GM12892 (cell line): Measurements from ENCODE around the gene PRPF19.

ENCODE experiments used
- DNase-seq: peaks from one replicate; pipeline ENCODE4 v3.0.0; 2011; ENCODE audit not compliant: insufficient read length
- FAIRE-seq: peaks from 2 replicates; lab custom pipeline; 2011; peaks lifted over from hg19 to GRCh38; lab: Jason Lieb, UNC
- POLR2A ChIP-seq: IDR thresholded peaks from 2 replicates; pipeline ENCODE4 v1.6.1; 2011; ENCODE audit warnings: low read depth, low read length, control low read depth
- POLR2AphosphoS5 ChIP-seq: IDR thresholded peaks from 2 replicates; pipeline ENCODE4 v1.6.1; 2011; ENCODE audit warnings: low read depth, low read length, control low read depth
- TAF1 ChIP-seq: IDR thresholded peaks from 2 replicates; pipeline ENCODE4 v1.6.1; 2011; ENCODE audit warnings: low read depth, mild to moderate bottlenecking, control low read depth, low read length, borderline replicate concordance

PRPF19 gene

GRCh38 chr11:60919956-60920355 lies 13.6 kb upstream of the PRPF19 start:
- DNase-seq (no peak), FAIRE-seq (no peak)
- TF ChIP-seq POLR2AphosphoS5, result no peak
- no peak for TF ChIP-seq POLR2A
- no peak for TF ChIP-seq TAF1

GRCh38 chr11:60919320-60919719 lies 12.9 kb upstream of the PRPF19 start:
- FAIRE-seq, result no peak
- no peak for DNase-seq
- TF ChIP-seq POLR2A (no peak), TAF1 (no peak), POLR2AphosphoS5 (no peak)

- DNase-seq, result no peak
- FAIRE-seq, result no peak
Observed at GRCh38 chr11:60918939-60919265, 12.5 kb upstream of the PRPF19 start.

DNA sequence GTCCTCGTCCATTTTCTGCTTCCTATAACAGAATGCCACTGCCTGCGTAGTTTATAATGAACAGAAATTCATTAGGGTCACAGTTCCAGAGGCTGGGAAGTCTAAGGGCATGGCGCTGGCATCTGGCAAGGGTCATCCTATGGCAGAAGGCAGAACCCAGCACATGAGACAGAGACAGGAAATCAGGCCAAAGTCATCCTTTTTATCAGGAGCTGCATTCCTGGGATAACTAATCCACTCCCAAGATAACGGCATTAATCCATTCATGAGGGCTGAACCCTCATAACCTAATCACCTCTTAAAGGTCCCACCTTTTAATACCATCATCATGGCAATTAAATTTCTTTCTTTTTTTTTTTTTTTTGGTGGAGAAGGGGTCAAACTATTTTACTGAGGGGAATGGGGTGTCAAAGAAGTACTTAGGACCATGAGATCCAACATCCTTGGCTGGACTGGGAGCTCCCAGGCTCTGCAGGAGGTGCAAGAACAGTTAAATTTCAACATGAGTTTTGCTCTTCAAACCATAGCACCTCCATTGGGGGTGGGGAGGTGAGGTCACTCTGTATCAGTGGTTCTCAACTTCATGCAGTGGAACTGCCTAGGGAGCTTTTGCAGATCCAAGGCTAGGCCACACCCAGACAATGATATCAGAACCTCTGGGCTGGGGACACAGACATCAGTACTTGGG lies 12.0 kb upstream of the PRPF19 start:
- DNase-seq (no peak), FAIRE-seq (no peak)
- no peak for TF ChIP-seq POLR2AphosphoS5
- TF ChIP-seq POLR2A, result no peak
- no peak for TF ChIP-seq TAF1

More at GRCh38 chr11:60918939-60919265, 12.5 kb upstream of the PRPF19 start:
- no peak for TF ChIP-seq POLR2AphosphoS5
- no peak for TF ChIP-seq POLR2A
- no peak for TF ChIP-seq TAF1

- DNase-seq (no peak), FAIRE-seq (no peak)
- TF ChIP-seq POLR2A, result no peak; the same call in 1 of the 2 replicates
- no peak for TF ChIP-seq TAF1
- no peak for TF ChIP-seq POLR2AphosphoS5
Observed at GRCh38 chr11:60917267-60917666, 10.9 kb upstream of the PRPF19 start.

DNA sequence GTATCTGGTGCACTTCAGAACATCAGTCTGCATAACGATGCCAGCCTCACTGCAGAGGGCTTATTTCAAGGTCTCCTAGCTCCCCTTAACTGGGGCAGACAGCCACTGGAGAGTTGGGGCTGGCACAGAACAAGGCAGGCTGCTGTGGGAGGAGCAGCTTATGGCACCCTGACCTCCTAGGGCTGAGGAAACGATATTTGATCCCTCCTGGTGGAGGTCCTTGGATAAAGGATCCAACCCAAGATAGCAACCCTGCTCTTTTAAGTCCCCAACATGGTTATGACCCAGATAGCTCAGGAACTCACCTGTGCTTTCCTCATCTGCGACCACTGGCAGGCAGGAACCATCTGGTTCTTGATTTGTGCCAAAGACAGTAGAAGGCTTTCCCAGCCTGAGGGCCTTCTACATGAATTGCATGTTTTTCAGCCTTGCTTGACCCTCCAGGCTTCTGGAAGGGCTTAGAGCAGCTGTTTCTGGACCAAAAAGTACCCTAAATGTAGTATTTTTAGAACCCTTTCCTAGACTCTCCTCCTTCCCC lies 10.4 kb upstream of the PRPF19 start:
- no peak for TF ChIP-seq POLR2AphosphoS5
- no peak for TF ChIP-seq TAF1
- no peak for TF ChIP-seq POLR2A
- no peak for DNase-seq

GRCh38 chr11:60915248-60915914 lies 9.0 kb upstream of the PRPF19 start:
- DNase-seq (peak; percentile 66), FAIRE-seq (peak; percentile 95)
- TF ChIP-seq POLR2AphosphoS5, result no peak; the same call in 1 of the 2 replicates
- 0 out of 2 replicates have a peak, but pooled peaks have one; percentile 30 for TF ChIP-seq POLR2A
- peak; percentile 32; the same call in 1 of the 2 replicates for TF ChIP-seq TAF1

More for the DNA sequence above, 10.4 kb upstream of the PRPF19 start:
- no peak for FAIRE-seq

DNA sequence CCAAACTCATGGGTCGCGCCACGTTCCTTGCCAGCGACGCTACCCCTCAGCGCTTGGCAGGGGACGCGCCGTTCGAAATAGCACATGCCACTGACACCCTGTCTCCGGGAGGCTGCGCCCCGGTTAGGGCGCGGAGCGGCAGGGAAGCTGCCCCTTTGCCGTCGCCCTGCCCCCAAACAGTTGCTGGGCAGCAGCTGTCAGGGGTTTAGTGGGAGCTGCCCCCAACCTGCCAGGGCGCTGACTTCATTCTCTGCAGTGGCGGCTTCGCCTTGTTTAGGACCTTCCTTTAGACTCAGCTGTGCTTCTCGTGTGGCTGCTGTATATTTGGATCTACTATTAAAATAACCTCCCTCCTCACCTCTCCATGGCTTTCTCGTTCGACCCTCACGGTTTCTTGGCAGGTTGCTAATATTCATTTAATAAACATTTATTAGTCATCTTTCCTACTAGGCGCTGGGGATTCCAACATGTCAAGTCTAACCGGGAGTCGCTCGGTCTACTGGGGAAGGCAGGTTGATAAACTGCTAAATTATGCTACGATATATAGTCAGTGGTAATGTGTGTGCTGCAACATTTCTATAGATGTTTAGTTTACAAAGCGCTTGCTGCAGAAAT lies 8.4 kb upstream of the PRPF19 start:
- TF ChIP-seq POLR2AphosphoS5 (no peak), POLR2A (no peak), TAF1 (no peak)
- DNase-seq (no peak), FAIRE-seq (no peak)

GRCh38 chr11:60913793-60914632 lies 7.6 kb upstream of the PRPF19 start, which contains the start of gene TMEM109:
Gene TMEM109, plus strand, starts transcription at chr11:60914158. Its CDS starts 5,536 bp downstream, at chr11:60919694.
- FAIRE-seq (peak; percentile 98), DNase-seq (peak; percentile 87)
- TF ChIP-seq POLR2A, result peak; percentile 57; the same call in 1 of the 2 replicates
- no peak for TF ChIP-seq POLR2AphosphoS5
- no peak for TF ChIP-seq TAF1

- TF ChIP-seq POLR2A, result no peak
- no peak for TF ChIP-seq TAF1
- TF ChIP-seq POLR2AphosphoS5, result no peak
- no peak for DNase-seq
- no peak for FAIRE-seq
Observed at GRCh38 chr11:60912851-60913528, 6.6 kb upstream of the PRPF19 start.
